GM23338 (cell line): ENCODE results near the gene PTX3. TPM values are rescaled to one million over a fixed set of nuclear protein-coding genes. Genes with fewer than 3 reads are reported as not detected.

Source experiments
- ATAC-seq: fragments of 200-7000 bp; cut with Tn5 transposase; 3 replicates; pipeline ENCODE4 v1.9.1; 2020
- DNase-seq: peaks from one replicate; pipeline ENCODE4 v3.0.0-alpha.2; 2015; ENCODE audit warnings: low spot score
- H2AFZ ChIP-seq: fragments of 200-600 bp; sonication (generic); 2 replicates; pipeline ENCODE4 v1.8.0; 2016; ENCODE audit warnings: antibody characterized with exemption, mild to moderate bottlenecking, moderate library complexity
- H3F3A ChIP-seq: fragments of 200-600 bp; sonication (generic); replicated peaks from 2 replicates; pipeline ENCODE4 v1.8.0; 2017; ENCODE audit warnings: antibody characterized with exemption, mixed run types, low read depth
- H3K27ac ChIP-seq: fragments of 200-600 bp; sonication (generic); 2 replicates; pipeline ENCODE4 v1.6.1; 2016; ENCODE audit warnings: low read depth
- H3K27me3 ChIP-seq: fragments of 200-600 bp; sonication (generic); 2 replicates; pipeline ENCODE4 v1.8.0; 2016; ENCODE audit warnings: mild to moderate bottlenecking, mixed run types, moderate library complexity; ENCODE audit not compliant: insufficient read depth
- H3K36me3 ChIP-seq: fragments of 200-600 bp; sonication (generic); 2 replicates; pipeline ENCODE4 v1.8.0; 2016; ENCODE audit warnings: mild to moderate bottlenecking; ENCODE audit not compliant: insufficient read depth
- H3K4me1 ChIP-seq: fragments of 200-600 bp; sonication (generic); 2 replicates; pipeline ENCODE4 v1.8.0; 2016; ENCODE audit warnings: mild to moderate bottlenecking, moderate library complexity; ENCODE audit not compliant: insufficient read depth
- H3K4me2 ChIP-seq: fragments of 200-600 bp; sonication (generic); 2 replicates; pipeline ENCODE4 v1.7.1; 2017; ENCODE audit warnings: mixed run types
- H3K4me3 ChIP-seq: fragments of 200-600 bp; sonication (generic); 2 replicates; pipeline ENCODE4 v1.6.1; 2016; ENCODE audit warnings: mixed run types
- H3K79me2 ChIP-seq: fragments of 200-600 bp; sonication (generic); replicated peaks from 2 replicates; pipeline ENCODE4 v1.8.0; 2017; ENCODE audit warnings: mild to moderate bottlenecking; ENCODE audit not compliant: insufficient read depth
- H3K9me2 ChIP-seq: fragments of 200-600 bp; sonication (generic); 2 replicates; pipeline ENCODE4 v1.8.0; 2017; ENCODE audit not compliant: insufficient read depth
- H4K20me1 ChIP-seq: fragments of 200-600 bp; sonication (generic); replicated peaks from 2 replicates; pipeline ENCODE4 v1.8.0; 2017; ENCODE audit warnings: mild to moderate bottlenecking; ENCODE audit not compliant: insufficient read depth
- H3K27ac Mint-ChIP-seq: 2 replicates; pipeline ENCODE4 v1.8.0; 2020; ENCODE audit warnings: inconsistent platforms, mild to moderate bottlenecking, moderate library complexity, mixed read lengths
- H3K27me3 Mint-ChIP-seq: 3 replicates; pipeline ENCODE4 v1.8.0; 2022; ENCODE audit warnings: low read depth, mild to moderate bottlenecking, moderate library complexity, mixed read lengths, inconsistent platforms; ENCODE audit not compliant: insufficient read depth, poor library complexity
- H3K36me3 Mint-ChIP-seq: 3 replicates; pipeline ENCODE4 v1.8.0; 2021; ENCODE audit warnings: low read depth, mild to moderate bottlenecking, inconsistent platforms, moderate library complexity, mixed read lengths
- H3K4me1 Mint-ChIP-seq: 3 replicates; pipeline ENCODE4 v1.8.0; 2020; ENCODE audit warnings: mild to moderate bottlenecking, inconsistent platforms, mixed read lengths
- H3K4me3 Mint-ChIP-seq: 3 replicates; pipeline ENCODE4 v1.8.0; 2021; ENCODE audit warnings: moderate library complexity, mild to moderate bottlenecking, inconsistent platforms, mixed read lengths
- H3K9me3 Mint-ChIP-seq: 3 replicates; pipeline ENCODE4 v1.8.0; 2020; ENCODE audit warnings: moderate library complexity, mild to moderate bottlenecking, inconsistent platforms, mixed read lengths
- CTCF ChIP-seq, 2 experiments: fragments of 200-600 bp in 1 of 2; sonication (generic) in 1 of 2; conservative IDR thresholded peaks; 2 replicates each; pipeline versions ENCODE4 v1.5.1 to v1.6.1; 2016 to 2017; ENCODE audit warnings: antibody characterized with exemption in 2 of 2, low read depth in 2 of 2, mild to moderate bottlenecking in 2 of 2, moderate library complexity in 1 of 2
- ETS1 ChIP-seq: IDR thresholded peaks from 2 replicates; pipeline ENCODE4 v1.6.1; 2016; ENCODE audit warnings: antibody characterized with exemption
- EZH2 ChIP-seq: fragments of 200-600 bp; sonication (generic); IDR thresholded peaks from one replicate; pipeline ENCODE4 v1.8.0; 2017; ENCODE audit warnings: antibody characterized with exemption, mild to moderate bottlenecking, low read depth; ENCODE audit not compliant: unreplicated experiment
- EZH2phosphoT487 ChIP-seq: fragments of 200-600 bp; sonication (generic); IDR thresholded peaks from one replicate; pipeline ENCODE4 v1.8.1; 2018; ENCODE audit warnings: antibody characterized with exemption; ENCODE audit not compliant: unreplicated experiment
- JUNB ChIP-seq: IDR thresholded peaks from one replicate; pipeline ENCODE4 v1.6.1; 2016; ENCODE audit warnings: antibody characterized with exemption; ENCODE audit not compliant: unreplicated experiment
- NANOG ChIP-seq: IDR thresholded peaks from 2 replicates; pipeline ENCODE4 v1.6.1; 2016; ENCODE audit warnings: antibody characterized with exemption, borderline replicate concordance
- ZNF331 ChIP-seq: fragments of 250-450 bp; sonication (Bioruptor Pico); IDR thresholded peaks from 2 replicates; pipeline ENCODE4 v1.5.0; 2020; ENCODE audit warnings: low read depth, mild to moderate bottlenecking, moderate library complexity
- ZNF462 ChIP-seq: fragments of 250-450 bp; sonication (Bioruptor Pico); IDR thresholded peaks from 2 replicates; pipeline ENCODE4 v1.5.0; 2020; ENCODE audit warnings: mild to moderate bottlenecking, moderate library complexity
- polyA plus RNA-seq: library from polyadenylated mRNA; unstranded; fragments of >200 nt; fragmentation: Nextera tagmentation; extraction: Ambion mirVana; gene quantifications from 2 replicates; pipeline ENCODE4 v1.2.1, GENCODE V29; 2016
- total RNA-seq: library from RNA; depleted of rRNA; stranded (reverse); fragments of >200 nt; shearing (Covaris generic); gene quantifications from 2 replicates; pipeline ENCODE4 v1.2.3, GENCODE V29; 2014

The PTX3 gene
- total and polyA plus RNA-seq, 2 experiments from 2014 or later: 1.2 to 2.4 TPM

GRCh38 chr3:157460253-157460652 lies 23.6 kb downstream of the PTX3 start:
- H3K4me3 Mint-ChIP-seq: no peak overlapping the region
- no peaks in the 10 kb centered on the region for H3K27me3 Mint-ChIP-seq
- peak overlapping the region; percentile 16; the same call in 1 of the 2 replicates for H3K27ac Mint-ChIP-seq
- H3K9me2 ChIP-seq: no peaks in the 10 kb centered on the region
- no peak overlapping the region for H2AFZ ChIP-seq
- no peaks in the 10 kb centered on the region for H3K36me3 Mint-ChIP-seq
- H3K4me1 ChIP-seq: no peaks in the 10 kb centered on the region
- TF ChIP-seq JUNB (no peak), EZH2 (no peak), CTCF (conservative IDR thresholded peaks at IDR 0.05; ENCODE audit: low read depth in 2 of 2) (no peak), EZH2phosphoT487 (no peak), NANOG (no peak), ZNF462 (CRISPR knock-in tag) (no peak), ZNF331 (CRISPR knock-in tag) (no peak), ETS1 (no peak)
- no peaks in the 10 kb centered on the region for H3F3A ChIP-seq
- no peaks in the 10 kb centered on the region for H3K79me2 ChIP-seq
- H4K20me1 ChIP-seq: no peaks in the 10 kb centered on the region
- H3K9me3 Mint-ChIP-seq: no peaks in the 10 kb centered on the region
- no peak overlapping the region for H3K4me3 ChIP-seq
- no peaks in the 10 kb centered on the region for H3K27me3 ChIP-seq
- no peak overlapping the region for H3K27ac ChIP-seq
- no peak overlapping the region for H3K4me2 ChIP-seq
- H3K36me3 ChIP-seq: no peaks in the 10 kb centered on the region
- H3K4me1 Mint-ChIP-seq: no peaks in the 10 kb centered on the region; the same call in 2 of the 3 replicates
- no peak for ATAC-seq
- DNase-seq: no peak
